ENCODE data around the gene BHLHE40. TPM values are rescaled to one million over a fixed set of nuclear protein-coding genes. Genes with fewer than 3 reads are reported as not detected.

Gene BHLHE40
- total RNA-seq, 1 donor from 2014 or later, result 52.2 TPM

DNA sequence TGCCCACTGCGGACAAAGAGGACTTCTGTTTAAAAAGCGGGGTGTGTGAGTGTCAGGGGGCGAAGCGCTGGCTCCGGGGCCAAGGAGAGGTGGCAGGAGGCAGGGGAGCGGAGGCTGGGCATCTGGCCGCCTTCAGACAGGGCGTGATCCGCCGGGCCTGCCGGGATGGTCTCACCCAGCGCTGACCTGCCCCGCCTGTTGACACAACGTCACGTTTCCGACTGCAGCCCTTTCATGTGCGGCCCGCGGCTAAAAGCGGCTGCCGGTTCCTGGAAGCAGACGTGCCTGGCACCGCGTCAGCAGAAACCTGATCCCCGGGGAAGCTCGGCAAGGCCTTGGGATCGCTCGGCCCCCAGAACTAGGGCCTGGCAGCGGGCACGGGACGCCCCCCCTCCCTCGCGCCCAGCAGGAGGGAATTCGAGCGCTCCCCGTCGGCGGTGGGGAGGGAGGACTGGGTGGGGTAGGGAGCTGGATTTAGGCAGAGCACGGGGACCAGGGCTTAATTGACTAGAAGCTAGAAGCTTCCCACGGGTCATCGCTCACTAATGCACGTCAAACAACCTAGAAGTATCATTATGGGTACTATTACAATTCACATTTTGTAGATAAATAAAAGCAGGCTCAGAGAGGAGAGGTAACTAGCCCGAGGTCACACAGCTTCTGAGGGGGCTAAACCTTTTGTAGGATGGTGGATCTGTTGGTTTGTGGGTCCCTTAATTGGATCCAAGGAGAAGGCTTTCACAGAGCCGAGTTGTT is 7.7 kb downstream of the BHLHE40 start:
- Histone ChIP-seq H3K4me3 (peak overlapping the region; percentile 46 to 58), H3K36me3 (peaks cover 8 to 11% of the 10 kb centered on the region in 2 donors), H3K9me3 (no peaks in the 10 kb centered on the region), H3K4me1 (peaks cover 29 to 52% of the 10 kb centered on the region in 2 donors), H3K27me3 (no peaks in the 10 kb centered on the region), H3K27ac (peak overlapping the region; percentile 97 to 99)
- intact Hi-C loops (cut with DNase I), result loop anchor here (2.0 to 10.0 kb wide), 3 partner anchors 36 to 492 kb away; partner anchors contain the start of genes EDEM1 and ITPR1
- peak in 1 of 3 experiments; percentile 22 for TF ChIP-seq CTCF (IDR thresholded peaks at IDR 0.05)
- peak; percentile 92 to 99 for DNase-seq (ENCODE audit: low spot score in 2 of 2)

DNA sequence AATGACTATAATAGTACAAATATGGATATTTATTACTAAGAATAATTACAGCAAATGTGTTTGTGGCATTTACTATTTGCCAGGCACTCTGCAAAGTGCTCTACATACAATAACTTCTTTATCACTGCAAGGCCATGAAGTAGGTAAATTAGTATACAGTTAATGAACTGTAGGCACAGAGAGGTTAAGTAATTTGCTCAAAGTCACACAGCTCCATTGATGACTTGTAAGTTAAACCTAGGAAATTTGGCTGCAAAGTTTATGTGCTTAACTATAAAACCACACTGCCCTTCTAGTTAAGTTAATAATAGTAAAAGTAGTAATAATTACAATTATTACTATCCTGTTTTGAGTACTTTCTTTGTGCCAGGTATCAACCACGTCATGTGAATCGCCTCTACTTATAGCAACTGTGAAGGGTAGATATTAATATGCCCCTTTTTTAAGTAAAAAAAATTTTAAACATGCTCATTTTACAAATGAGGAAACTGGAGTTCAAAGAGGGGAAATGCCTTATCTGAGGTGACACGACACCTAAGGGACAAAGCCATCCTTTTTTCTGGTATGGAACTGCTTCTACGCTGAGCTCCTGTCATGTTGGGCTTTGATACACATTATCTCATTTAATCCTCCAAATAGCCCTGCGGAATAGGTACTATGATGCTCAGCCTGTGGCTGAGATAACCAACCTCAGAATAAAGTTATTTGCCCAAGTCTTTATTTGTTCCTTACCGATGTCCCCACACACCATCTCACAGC is 8.5 kb downstream of the BHLHE40 start:
- intact Hi-C loops (cut with DNase I), result loop anchor here (2.0 to 10.0 kb wide), 3 partner anchors 35 to 493 kb away; partner anchors contain the start of genes EDEM1 and ITPR1
- Histone ChIP-seq H3K27me3 (no peaks in the 10 kb centered on the region), H3K9me3 (no peaks in the 10 kb centered on the region), H3K36me3 (peaks cover 8 to 10% of the 10 kb centered on the region in 2 donors), H3K27ac (peak overlapping the region; percentile 97 to 99), H3K4me1 (peaks cover 28 to 44% of the 10 kb centered on the region in 2 donors), H3K4me3 (peak overlapping the region; percentile 46 to 58)
- TF ChIP-seq CTCF (IDR thresholded peaks at IDR 0.05), result no peak
- no peak for DNase-seq (ENCODE audit: low spot score in 2 of 2)

DNA sequence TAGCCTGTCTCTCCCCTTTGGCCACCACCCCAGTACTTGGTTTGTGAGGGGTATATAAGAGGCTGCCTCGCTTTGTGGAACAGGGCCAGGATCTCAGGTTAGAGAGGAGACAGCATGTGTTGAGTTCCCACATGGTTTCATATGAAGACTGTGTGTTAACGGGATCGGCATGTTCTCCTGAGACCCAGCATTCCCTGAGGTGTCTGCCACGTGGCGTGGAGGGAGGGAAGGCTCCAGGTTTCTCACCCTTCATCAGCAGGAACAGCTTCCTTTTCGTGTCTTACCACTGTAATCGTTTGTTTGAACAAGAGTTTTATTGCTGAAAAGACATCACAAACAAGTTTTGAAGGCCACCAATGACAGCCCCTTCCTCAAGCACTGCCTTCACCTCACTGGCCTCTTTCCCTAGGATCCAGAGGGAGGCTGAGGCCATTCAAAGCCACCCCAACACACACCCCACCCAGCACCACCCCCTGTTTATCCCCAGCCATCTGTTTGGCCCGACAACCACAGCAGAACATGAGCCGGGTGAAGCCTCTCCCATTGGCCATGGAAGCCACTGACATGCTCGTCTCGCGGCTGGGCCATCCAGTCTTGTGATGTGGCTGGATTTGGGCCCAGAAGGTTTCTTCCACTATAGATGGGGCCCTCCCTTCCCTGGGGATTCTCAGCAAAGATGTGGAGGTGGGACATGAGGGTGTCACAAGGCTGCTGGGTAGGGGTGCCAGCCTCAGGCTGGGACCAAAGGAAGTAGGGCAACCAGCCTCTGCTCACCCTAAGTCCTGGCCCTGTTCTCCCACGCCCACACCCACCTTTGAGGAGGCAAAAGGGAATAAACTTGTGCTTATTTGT is 10.0 kb downstream of the BHLHE40 start:
- H3K27ac ChIP-seq, result peak overlapping the region; percentile 97 to 99
- DNase-seq (ENCODE audit: low spot score in 2 of 2), result peak in 1 of 2 donors; percentile 70
- TF ChIP-seq CTCF (IDR thresholded peaks at IDR 0.05), result no peak
- H3K4me3 ChIP-seq, result no peak overlapping the region
- no peaks in the 10 kb centered on the region for H3K27me3 ChIP-seq
- no peaks in the 10 kb centered on the region for H3K9me3 ChIP-seq
- intact Hi-C loops (cut with DNase I), result loop anchor here (5.0 to 10.0 kb wide), 2 partner anchors 198 to 494 kb away; partner anchors contain the start of genes EDEM1 and ITPR1
- peaks cover 17 to 32% of the 10 kb centered on the region in 2 donors for H3K4me1 ChIP-seq
- H3K36me3 ChIP-seq, result no peaks in the 10 kb centered on the region

- peaks cover 13 to 32% of the 10 kb centered on the region in 2 donors for H3K4me1 ChIP-seq
- no peaks in the 10 kb centered on the region for H3K36me3 ChIP-seq
- peak overlapping the region; percentile 97 to 99 for H3K27ac ChIP-seq
- TF ChIP-seq CTCF (IDR thresholded peaks at IDR 0.05), result no peak
- no peak for DNase-seq (ENCODE audit: low spot score in 2 of 2)
- H3K4me3 ChIP-seq, result no peak overlapping the region
- no peaks in the 10 kb centered on the region for H3K27me3 ChIP-seq
- no peaks in the 10 kb centered on the region for H3K9me3 ChIP-seq
- intact Hi-C loops (cut with DNase I), result no loop called here
Measured at GRCh38 chr3:4990069-4990468, 10.8 kb downstream of the BHLHE40 start.

- no peaks in the 10 kb centered on the region for H3K36me3 ChIP-seq
- DNase-seq (ENCODE audit: low spot score in 2 of 2), result no peak
- H3K27ac ChIP-seq, result peak overlapping the region in 1 of 2 donors; percentile 26
- H3K9me3 ChIP-seq, result no peaks in the 10 kb centered on the region
- no peaks in the 10 kb centered on the region for H3K27me3 ChIP-seq
- H3K4me1 ChIP-seq, result peaks cover 2 to 24% of the 10 kb centered on the region in 2 donors
- TF ChIP-seq CTCF (IDR thresholded peaks at IDR 0.05), result no peak
- intact Hi-C loops (cut with DNase I), result no loop called here
- H3K4me3 ChIP-seq, result no peak overlapping the region
Measured at GRCh38 chr3:4992118-4992517, 12.9 kb downstream of the BHLHE40 start.
